NOMO-1 treated with dmso at 0.1 percent for 144 hours (cell line): ENCODE measurements around the gene ENO1.
"Not testable (repeated sequence)": the region's sequence is repeated elsewhere in the genome, so short reads cannot be mapped to it uniquely, and the experiment has no call there.

Source experiments
- DNase-seq: peaks from one replicate; lab custom pipeline; 2025; ENCODE audit not compliant: unreplicated experiment; lab: John Stamatoyannopoulos, UW

The ENO1 gene

GRCh38 chr1:8897505-8897904 is 19.0 kb upstream of the ENO1 start:
- not testable (repeated sequence) for DNase-seq

GRCh38 chr1:8896775-8897174 is 18.3 kb upstream of the ENO1 start:
- DNase-seq, result not testable (repeated sequence)

GRCh38 chr1:8892026-8892425 is 13.5 kb upstream of the ENO1 start:
- no peak for DNase-seq

- DNase-seq, result no peak
These were observed 12.9 kb upstream of the ENO1 start for GRCh38 chr1:8891401-8891800.

- peak; percentile 22 for DNase-seq
These were observed 11.7 kb upstream of the ENO1 start for GRCh38 chr1:8889925-8890785.

GRCh38 chr1:8889103-8889846 is 10.8 kb upstream of the ENO1 start:
- DNase-seq, result no peak

- DNase-seq, result no peak
These were observed 8.1 kb upstream of the ENO1 start for GRCh38 chr1:8886589-8886988.

GRCh38 chr1:8886031-8886524 is 7.6 kb upstream of the ENO1 start:
- DNase-seq, result not testable (repeated sequence)

- DNase-seq, result not testable (repeated sequence)
These were observed 5.6 kb upstream of the ENO1 start for GRCh38 chr1:8884105-8884504.

- DNase-seq, result no peak
These were observed 5.0 kb upstream of the ENO1 start for GRCh38 chr1:8883491-8883890.

GRCh38 chr1:8879922-8880676 is 1.6 kb upstream of the ENO1 start:
- peak; percentile 71 for DNase-seq

GRCh38 chr1:8879464-8879921 is 1.0 kb upstream of the ENO1 start:
- DNase-seq, result no peak

GRCh38 chr1:8878698-8879463 is 395 bp upstream of the ENO1 start:
- DNase-seq, result peak; percentile 92

GRCh38 chr1:8876087-8876486 is 2.4 kb downstream of the ENO1 start:
- no peak for DNase-seq

- DNase-seq, result no peak
These were observed 3.1 kb downstream of the ENO1 start for GRCh38 chr1:8875216-8875861.

- no peak for DNase-seq
These were observed 4.0 kb downstream of the ENO1 start for GRCh38 chr1:8874230-8875201.

- DNase-seq, result peak; percentile 89
These were observed 4.8 kb downstream of the ENO1 start for GRCh38 chr1:8873506-8874229.

- DNase-seq, result no peak
These were observed 5.5 kb downstream of the ENO1 start for GRCh38 chr1:8873001-8873400.
